ENCODE results near the gene OR52H1. TPM values are rescaled to one million over a fixed set of nuclear protein-coding genes. Genes with fewer than 3 reads are reported as not detected.

Gene OR52H1
- total and polyA plus RNA-seq, 2 experiments from 2014 or later, result 0.28 TPM; not detected in 1

DNA sequence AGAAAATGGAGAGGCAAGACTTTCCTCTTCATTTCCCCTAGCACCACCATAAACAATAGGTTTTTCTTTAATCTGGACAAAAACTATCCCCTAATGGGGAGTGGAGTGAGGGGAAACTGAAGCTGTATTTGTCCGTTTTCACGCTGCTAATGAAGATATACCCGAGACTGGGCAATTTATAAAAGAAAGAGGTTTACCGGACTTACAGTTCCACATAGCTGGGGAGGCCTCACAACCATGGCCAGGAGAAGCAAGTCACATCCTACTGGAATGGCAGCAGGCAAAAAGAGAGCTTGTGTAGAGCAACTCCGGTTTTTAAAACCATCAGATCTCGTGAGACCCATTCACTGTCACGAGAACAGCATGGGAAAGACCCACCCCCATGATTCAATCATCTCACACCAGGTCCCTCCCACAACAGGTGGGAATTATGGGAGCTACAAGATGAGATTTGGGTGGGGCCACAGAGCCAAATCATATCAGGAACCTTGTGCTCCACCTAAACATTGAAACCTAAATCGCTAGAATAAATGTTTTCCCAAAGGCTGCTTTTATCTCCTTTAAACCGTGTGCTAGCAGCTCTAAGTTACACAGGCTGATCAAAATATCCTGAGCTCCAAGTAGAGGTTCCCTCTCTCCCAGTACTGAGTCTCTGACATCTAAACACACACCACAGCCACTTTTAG, 42.8 kb downstream of the OR52H1 start (continued):
- TF ChIP-seq, protein P1, sequence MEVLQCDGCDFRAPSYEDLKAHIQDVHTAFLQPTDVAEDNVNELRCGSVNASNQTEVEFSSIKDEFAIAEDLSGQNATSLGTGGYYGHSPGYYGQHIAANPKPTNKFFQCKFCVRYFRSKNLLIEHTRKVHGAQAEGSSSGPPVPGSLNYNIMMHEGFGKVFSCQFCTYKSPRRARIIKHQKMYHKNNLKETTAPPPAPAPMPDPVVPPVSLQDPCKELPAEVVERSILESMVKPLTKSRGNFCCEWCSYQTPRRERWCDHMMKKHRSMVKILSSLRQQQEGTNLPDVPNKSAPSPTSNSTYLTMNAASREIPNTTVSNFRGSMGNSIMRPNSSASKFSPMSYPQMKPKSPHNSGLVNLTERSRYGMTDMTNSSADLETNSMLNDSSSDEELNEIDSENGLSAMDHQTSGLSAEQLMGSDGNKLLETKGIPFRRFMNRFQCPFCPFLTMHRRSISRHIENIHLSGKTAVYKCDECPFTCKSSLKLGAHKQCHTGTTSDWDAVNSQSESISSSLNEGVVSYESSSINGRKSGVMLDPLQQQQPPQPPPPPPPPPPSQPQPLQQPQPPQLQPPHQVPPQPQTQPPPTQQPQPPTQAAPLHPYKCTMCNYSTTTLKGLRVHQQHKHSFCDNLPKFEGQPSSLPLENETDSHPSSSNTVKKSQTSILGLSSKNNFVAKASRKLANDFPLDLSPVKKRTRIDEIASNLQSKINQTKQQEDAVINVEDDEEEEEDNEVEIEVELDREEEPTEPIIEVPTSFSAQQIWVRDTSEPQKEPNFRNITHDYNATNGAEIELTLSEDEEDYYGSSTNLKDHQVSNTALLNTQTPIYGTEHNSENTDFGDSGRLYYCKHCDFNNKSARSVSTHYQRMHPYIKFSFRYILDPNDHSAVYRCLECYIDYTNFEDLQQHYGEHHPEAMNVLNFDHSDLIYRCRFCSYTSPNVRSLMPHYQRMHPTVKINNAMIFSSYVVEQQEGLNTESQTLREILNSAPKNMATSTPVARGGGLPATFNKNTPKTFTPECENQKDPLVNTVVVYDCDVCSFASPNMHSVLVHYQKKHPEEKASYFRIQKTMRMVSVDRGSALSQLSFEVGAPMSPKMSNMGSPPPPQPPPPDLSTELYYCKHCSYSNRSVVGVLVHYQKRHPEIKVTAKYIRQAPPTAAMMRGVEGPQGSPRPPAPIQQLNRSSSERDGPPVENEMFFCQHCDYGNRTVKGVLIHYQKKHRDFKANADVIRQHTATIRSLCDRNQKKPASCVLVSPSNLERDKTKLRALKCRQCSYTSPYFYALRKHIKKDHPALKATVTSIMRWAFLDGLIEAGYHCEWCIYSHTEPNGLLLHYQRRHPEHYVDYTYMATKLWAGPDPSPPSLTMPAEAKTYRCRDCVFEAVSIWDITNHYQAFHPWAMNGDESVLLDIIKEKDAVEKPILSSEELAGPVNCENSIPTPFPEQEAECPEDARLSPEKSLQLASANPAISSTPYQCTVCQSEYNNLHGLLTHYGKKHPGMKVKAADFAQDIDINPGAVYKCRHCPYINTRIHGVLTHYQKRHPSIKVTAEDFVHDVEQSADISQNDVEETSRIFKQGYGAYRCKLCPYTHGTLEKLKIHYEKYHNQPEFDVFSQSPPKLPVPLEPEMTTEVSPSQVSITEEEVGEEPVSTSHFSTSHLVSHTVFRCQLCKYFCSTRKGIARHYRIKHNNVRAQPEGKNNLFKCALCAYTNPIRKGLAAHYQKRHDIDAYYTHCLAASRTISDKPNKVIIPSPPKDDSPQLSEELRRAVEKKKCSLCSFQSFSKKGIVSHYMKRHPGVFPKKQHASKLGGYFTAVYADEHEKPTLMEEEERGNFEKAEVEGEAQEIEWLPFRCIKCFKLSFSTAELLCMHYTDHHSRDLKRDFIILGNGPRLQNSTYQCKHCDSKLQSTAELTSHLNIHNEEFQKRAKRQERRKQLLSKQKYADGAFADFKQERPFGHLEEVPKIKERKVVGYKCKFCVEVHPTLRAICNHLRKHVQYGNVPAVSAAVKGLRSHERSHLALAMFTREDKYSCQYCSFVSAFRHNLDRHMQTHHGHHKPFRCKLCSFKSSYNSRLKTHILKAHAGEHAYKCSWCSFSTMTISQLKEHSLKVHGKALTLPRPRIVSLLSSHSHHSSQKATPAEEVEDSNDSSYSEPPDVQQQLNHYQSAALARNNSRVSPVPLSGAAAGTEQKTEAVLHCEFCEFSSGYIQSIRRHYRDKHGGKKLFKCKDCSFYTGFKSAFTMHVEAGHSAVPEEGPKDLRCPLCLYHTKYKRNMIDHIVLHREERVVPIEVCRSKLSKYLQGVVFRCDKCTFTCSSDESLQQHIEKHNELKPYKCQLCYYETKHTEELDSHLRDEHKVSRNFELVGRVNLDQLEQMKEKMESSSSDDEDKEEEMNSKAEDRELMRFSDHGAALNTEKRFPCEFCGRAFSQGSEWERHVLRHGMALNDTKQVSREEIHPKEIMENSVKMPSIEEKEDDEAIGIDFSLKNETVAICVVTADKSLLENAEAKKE (CRISPR knock-in tag; IDR thresholded peaks at IDR 0.05), result no peak
- TF ChIP-seq EZH2phosphoT487 (IDR thresholded peaks at IDR 0.05; ENCODE audit: unreplicated experiment) (no peak), CREB1 (CRISPR knock-in tag; IDR thresholded peaks at IDR 0.05; ENCODE audit: low read depth) (no peak), ZNF114 (CRISPR knock-in tag; IDR thresholded peaks at IDR 0.05) (no peak), EZH2 (IDR thresholded peaks at IDR 0.05; ENCODE audit: low read depth, unreplicated experiment) (no peak)
- TF ChIP-seq, protein P2, sequence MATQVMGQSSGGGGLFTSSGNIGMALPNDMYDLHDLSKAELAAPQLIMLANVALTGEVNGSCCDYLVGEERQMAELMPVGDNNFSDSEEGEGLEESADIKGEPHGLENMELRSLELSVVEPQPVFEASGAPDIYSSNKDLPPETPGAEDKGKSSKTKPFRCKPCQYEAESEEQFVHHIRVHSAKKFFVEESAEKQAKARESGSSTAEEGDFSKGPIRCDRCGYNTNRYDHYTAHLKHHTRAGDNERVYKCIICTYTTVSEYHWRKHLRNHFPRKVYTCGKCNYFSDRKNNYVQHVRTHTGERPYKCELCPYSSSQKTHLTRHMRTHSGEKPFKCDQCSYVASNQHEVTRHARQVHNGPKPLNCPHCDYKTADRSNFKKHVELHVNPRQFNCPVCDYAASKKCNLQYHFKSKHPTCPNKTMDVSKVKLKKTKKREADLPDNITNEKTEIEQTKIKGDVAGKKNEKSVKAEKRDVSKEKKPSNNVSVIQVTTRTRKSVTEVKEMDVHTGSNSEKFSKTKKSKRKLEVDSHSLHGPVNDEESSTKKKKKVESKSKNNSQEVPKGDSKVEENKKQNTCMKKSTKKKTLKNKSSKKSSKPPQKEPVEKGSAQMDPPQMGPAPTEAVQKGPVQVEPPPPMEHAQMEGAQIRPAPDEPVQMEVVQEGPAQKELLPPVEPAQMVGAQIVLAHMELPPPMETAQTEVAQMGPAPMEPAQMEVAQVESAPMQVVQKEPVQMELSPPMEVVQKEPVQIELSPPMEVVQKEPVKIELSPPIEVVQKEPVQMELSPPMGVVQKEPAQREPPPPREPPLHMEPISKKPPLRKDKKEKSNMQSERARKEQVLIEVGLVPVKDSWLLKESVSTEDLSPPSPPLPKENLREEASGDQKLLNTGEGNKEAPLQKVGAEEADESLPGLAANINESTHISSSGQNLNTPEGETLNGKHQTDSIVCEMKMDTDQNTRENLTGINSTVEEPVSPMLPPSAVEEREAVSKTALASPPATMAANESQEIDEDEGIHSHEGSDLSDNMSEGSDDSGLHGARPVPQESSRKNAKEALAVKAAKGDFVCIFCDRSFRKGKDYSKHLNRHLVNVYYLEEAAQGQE (IDR thresholded peaks at IDR 0.05; ENCODE audit: unreplicated experiment), result no peak
- TF ChIP-seq, protein P3, sequence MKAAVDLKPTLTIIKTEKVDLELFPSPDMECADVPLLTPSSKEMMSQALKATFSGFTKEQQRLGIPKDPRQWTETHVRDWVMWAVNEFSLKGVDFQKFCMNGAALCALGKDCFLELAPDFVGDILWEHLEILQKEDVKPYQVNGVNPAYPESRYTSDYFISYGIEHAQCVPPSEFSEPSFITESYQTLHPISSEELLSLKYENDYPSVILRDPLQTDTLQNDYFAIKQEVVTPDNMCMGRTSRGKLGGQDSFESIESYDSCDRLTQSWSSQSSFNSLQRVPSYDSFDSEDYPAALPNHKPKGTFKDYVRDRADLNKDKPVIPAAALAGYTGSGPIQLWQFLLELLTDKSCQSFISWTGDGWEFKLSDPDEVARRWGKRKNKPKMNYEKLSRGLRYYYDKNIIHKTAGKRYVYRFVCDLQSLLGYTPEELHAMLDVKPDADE (IDR thresholded peaks at IDR 0.05), result no peak
